GM10847 (cell line): Measurements from ENCODE around the gene PLCB1.

ENCODE experiments used
- POLR2A ChIP-seq: IDR thresholded peaks from 2 replicates; pipeline ENCODE4 v1.6.1; 2011; ENCODE audit not compliant: insufficient read length; ENCODE audit errors: extremely low read depth

Gene PLCB1

GRCh38 chr20:8262721-8263120 is 130.7 kb downstream of the PLCB1 start:
- TF ChIP-seq POLR2A, result no peak

DNA sequence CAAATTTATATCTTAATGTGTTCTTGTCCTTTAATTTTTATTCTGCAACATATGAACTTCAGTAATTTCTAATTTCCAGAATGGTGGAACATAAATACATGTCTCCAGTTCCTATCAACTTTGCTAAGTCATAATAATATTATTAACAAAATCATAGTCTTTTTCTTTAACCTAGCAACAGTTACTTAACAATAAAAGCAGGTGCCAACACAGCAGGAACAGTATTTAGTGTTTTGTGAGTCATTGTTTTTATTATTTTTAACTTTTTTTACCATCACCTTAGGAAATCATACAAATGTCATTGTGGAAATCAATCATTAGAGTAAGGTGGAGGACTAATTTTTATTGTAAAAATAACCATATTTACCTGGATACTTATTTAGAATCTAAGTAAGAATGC is 133.5 kb downstream of the PLCB1 start:
- no peak for TF ChIP-seq POLR2A

DNA sequence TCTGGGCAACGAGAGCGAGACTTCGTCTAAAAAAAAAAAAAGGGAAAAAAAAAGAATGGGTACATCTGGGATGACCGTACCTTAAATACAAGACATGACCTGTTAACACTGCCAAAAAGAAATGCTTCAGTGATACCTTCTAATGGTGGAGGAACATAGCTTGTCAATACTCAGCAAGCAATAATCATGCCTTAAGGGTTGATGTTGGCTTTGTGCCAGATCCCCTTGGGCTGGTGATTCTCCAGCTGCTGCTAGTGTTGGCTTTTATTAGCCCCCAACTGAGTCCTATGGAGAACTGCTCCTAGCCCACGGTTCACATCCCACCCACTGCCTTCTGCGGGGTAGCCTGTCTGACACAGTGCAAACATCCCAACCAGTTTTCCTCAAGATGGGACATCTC is 134.9 kb downstream of the PLCB1 start:
- TF ChIP-seq POLR2A, result no peak

GRCh38 chr20:8271727-8272126 is 139.7 kb downstream of the PLCB1 start:
- TF ChIP-seq POLR2A, result no peak

- no peak for TF ChIP-seq POLR2A
These were observed 140.7 kb downstream of the PLCB1 start for GRCh38 chr20:8272766-8273165.

GRCh38 chr20:8284902-8285301 is 152.8 kb downstream of the PLCB1 start:
- TF ChIP-seq POLR2A, result no peak

- TF ChIP-seq POLR2A, result no peak
These were observed 155.3 kb downstream of the PLCB1 start for GRCh38 chr20:8287340-8287739.

DNA sequence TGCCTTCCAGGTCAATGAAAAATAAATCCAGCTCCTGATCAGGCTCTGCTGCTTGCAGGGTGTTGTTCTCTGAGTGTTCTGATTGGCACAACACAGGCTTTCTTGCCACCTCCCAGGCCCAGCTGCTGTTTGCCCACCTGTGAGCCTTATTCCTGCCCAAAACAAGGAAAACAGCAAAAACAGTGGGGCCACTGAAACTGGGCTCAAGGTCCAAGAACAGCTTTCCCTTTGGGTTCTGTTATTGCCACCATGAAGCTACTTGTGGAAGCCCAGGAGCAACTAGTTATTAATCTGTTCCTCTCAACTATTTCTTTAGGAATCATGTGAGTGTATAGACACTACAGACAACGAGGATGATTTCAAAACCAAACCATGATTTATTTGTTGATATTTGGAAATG is 159.1 kb downstream of the PLCB1 start:
- no peak for TF ChIP-seq POLR2A

DNA sequence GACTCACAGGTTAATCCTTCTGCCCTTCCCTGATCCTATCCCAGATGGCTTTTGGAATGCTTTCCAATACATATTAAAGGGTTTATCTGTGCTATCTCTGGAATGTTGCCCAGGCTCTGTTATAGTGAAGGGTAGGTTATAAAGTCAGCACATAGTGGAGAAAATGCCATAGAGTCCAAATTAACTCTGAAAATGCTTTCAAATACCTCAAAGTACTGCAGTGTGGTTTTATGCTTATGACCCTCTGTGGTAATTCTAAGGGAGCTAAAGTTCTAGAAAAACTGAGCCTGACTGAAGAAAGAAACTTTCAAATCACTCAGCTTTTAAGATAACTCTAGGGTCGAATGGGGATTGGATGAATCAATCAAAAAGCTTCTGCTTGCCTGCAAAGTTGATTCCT is 159.8 kb downstream of the PLCB1 start:
- TF ChIP-seq POLR2A, result no peak

DNA sequence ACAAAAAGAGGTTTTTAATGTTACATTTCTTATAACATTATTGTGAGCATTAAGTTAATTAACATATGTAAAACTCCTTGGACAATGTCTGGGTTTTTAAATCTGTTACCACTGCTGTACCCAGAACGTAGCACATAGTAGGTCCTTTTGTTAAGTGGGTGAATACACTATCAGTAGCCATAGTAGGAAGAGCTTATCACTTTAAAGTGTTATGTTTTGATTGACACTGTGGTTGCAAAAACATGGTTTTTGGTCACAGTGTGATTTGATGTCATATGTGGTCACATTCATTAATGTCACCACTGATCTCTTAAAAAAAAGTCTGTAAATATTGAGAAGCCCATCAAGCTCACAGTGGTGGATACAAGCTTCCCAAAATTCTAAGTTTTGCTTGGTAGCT is 160.7 kb downstream of the PLCB1 start:
- no peak for TF ChIP-seq POLR2A

DNA sequence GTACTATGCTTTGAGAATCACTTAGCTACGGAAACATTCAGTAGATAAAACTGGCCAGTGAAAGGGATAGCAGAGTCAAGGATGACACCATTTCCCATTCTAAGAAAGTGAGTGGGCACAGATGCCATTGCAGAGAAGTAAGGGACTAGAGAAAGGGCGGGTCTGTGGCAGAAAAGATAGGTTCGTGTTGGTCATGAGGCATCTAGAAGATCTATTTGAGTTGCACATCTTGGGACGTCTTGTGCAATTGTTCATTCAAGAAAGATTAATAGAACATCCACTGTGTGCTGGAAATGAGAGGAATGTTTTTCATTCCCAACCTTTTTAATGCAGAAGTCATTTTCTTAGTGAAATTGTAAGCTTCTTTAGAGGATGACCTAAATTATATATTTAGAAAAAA is 161.7 kb downstream of the PLCB1 start:
- no peak for TF ChIP-seq POLR2A

DNA sequence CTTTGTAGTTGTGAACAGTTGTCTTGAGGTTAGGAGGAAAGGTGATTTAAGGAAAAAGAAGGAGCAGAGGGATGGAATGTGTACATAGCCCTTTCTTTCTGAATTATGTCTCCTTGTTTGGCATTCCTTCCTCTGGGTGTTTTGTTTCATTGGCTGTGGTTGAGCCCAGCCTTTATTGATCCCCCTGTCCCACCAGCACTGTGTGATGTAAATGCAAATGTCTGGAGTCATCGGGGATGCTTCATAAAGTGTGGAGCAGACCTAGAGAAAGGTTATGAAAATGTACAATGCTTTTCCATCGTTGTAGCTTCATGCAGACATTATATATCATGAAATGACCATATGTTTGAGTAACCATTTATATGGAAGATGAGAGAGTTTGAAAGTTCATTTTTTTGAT is 164.5 kb downstream of the PLCB1 start:
- TF ChIP-seq POLR2A, result no peak

DNA sequence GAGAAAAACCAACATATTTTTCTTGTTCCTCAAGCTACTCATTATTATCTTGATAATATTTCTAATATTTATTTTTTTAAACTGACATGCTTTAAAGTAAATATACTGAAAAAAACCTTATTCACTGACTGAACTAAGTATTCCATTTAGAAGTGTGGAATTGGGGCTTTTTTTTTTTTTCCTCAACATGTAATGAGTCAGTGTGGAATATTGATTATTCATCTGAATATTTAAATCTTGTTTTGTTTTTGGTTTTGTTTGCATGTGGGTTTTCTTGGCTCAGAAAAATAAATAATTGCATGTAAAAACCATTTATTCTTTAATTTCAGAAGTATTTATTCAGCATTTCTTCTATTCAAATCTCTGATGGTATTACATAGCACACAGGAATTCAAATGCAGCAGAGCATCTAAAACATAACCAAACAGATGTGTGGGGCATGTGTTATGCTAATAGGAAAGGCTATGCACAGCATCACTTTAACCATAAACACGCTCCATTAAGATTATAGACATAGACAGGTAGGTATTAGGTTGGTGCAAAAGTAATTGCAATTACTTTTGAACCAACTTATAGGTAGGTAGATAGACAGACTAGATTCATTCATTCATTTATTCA is 166.5 kb downstream of the PLCB1 start:
- no peak for TF ChIP-seq POLR2A

DNA sequence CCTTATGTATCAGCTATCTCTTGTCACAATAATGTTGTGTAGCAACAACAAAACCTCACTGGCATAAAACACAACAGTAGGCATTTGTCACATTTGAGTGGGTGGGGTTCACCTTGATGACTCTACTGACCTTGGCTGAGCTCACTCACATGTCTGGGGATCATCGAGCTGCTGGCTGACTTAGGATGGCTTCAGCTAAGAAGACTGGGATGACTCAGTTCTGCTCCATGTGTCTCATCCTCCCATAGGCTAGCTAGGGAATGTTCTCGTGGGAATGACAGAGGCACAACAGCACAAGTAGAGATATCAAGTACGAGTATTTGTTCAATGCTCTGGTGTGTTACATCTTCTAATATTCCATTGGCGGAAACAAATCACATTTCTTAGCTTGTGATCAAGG is 167.9 kb downstream of the PLCB1 start:
- TF ChIP-seq POLR2A, result no peak

DNA sequence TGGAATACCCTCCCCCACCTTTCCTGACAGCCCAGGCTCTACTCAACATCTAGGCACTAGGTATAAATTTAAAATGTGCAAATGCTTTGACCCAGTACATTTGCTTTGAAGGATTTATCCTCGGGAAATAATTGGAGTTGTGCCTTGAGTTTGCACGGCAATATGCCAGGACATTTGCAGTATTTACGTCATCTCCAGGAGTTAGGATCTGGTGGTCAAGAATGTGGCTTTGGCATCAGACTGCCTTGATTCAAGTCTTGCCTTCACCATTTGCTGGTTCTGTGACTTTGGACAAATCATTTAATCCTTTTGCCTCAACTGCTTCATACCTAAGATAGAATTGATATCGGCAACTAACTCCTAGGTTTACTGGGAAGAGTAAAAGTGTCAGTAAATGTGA is 169.6 kb downstream of the PLCB1 start:
- no peak for TF ChIP-seq POLR2A

DNA sequence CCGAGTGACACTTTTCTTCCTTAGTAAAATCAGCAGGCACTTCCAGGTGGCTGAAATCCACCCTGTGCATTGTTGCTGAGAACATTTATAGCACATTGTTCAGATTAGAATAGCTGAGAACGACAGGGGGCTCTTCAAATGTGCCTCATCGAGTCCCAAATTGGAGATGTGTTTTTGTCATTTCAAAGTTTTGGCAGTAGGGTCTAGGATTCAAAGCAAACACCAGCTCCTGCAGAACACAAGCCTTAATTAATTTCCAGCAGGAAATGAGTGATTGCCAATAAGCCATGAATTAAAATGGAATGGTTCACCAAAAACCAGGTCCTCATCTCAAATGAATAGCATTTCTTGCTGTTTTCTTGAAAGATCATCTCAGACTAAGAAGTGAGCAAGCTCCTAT is 171.6 kb downstream of the PLCB1 start:
- TF ChIP-seq POLR2A, result no peak

DNA sequence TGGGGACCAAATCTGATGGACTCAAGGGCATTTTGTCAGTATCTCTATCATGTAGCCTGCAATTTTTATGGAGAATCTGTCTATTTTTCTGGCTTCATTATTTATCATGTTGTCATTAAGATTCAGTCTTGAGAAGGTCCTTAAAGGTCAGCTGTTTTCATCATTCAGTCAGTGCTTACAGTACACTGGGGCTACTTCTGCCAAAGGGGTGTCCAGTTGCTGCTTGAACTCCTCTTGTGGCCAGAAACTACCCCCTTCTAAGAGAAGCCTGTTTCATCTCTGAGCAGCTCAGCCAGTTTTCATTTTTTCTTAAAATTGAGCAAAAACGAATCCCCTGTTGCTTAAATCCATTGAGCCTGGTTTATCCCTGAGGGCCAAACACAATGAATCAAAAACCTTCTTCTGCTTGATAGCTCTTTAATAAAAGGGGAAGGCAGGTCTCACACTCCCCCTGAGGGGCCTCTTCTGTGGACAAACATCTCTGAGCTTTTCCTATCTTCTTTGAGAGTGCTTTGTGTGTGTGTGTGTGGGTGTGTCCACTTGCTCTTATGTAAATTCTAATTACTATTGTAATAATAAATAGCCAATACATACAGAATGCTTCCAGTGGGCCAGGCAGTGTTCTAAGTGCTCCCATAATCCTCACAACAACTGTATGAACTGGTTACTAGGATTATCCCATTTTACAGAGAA is 172.2 kb downstream of the PLCB1 start:
- no peak for TF ChIP-seq POLR2A
